Mucosa of descending colon (tissue), 3 donors: ENCODE results near the gene TMOD1. TPM values are rescaled to one million over a fixed set of nuclear protein-coding genes. Genes with fewer than 3 reads are reported as not detected.
"Not testable (repeated sequence)": the region's sequence is repeated elsewhere in the genome, so short reads cannot be mapped to it uniquely, and the experiment has no call there.

Source experiments
- ATAC-seq: fragments of 200-7000 bp; cut with Tn5 transposase; one replicate; pipeline ENCODE4 v1.9.1; 2020; ENCODE audit warnings: mild to moderate bottlenecking, moderate library complexity
- DNase-seq, 3 donors: peaks; one replicate each; pipeline ENCODE4 v3.0.0-alpha.2; 2020
- H3K36me3 ChIP-seq: fragments of 200-600 bp; one replicate; pipeline ENCODE4 v1.8.0; 2021; ENCODE audit warnings: low read depth, mild to moderate bottlenecking
- H3K4me1 ChIP-seq: fragments of 200-600 bp; one replicate; pipeline ENCODE4 v1.8.0; 2021; ENCODE audit warnings: low read depth, mild to moderate bottlenecking
- H3K4me3 ChIP-seq: fragments of 200-600 bp; one replicate; pipeline ENCODE4 v1.8.0; 2021; ENCODE audit warnings: mild to moderate bottlenecking
- H3K9me3 ChIP-seq: fragments of 200-600 bp; one replicate; pipeline ENCODE4 v1.8.0; 2021; ENCODE audit warnings: mild to moderate bottlenecking
- intact Hi-C, 2 donors: fragments of 100-400 bp; cut with DNase I in 1 of 2; cut with micrococcal nuclease in 1 of 2; formaldehyde crosslinking; loops; one replicate each; pipeline versions ENCODE4 v1.11.0 to v1.11.1; 2022; cut with DNase I, micrococcal nuclease
- long read RNA-seq, 2 donors: library from polyadenylated mRNA; unstranded; transcript quantifications; one replicate each; pipeline ENCODE4 v2.0.0, GENCODE V29; 2019 to 2021
- total RNA-seq, 3 donors: library from RNA; stranded (reverse); fragmentation: NEBNext Ultra II Directional in 2 of 3; extraction: Animal tissue kit (Norgen Biotek cat#: 25700) in 2 of 3; gene quantifications; one replicate each; pipeline versions ENCODE4 v1.2.1 to v1.2.4, GENCODE V29; 2021 to 2023
- TF ChIP-seq, protein P1 (sequence below): fragments of 200-600 bp; IDR thresholded peaks from one replicate; pipeline ENCODE4 v1.8.0; 2022; ENCODE audit warnings: antibody characterized with exemption, mild to moderate bottlenecking
- donor health status: DM: no; HTN: no; CAD: no; lungs with moderate emphysema.
- donor health status: DM: no; HTN: no; CAD: no.
- donor health status: DM: no; HTN: yes; CAD: no.

TMOD1 gene
- 10 to 100 TPM in 1 of 3 donors, 1 to 10 TPM in 2; 2.6 to 36.0 (median 3.9) TPM for total RNA-seq
- long read RNA-seq, donor 1, transcript TMOD1-201 (10 exons, 3,343 nt): major isoform, 44 of 81 reads
- long read RNA-seq, donor 1, partial matches to known transcripts: 27 of 81 reads
- long read RNA-seq, donor 1, other reads (novel, unspliced or antisense): 10 of 81 reads
- long read RNA-seq, donor 2, transcript TMOD1-201 (10 exons, 3,343 nt): major isoform, 6 of 8 reads
- long read RNA-seq, donor 2, partial matches to known transcripts: 0 of 8 reads
- long read RNA-seq, donor 2, other reads (novel, unspliced or antisense): 2 of 8 reads

DNA sequence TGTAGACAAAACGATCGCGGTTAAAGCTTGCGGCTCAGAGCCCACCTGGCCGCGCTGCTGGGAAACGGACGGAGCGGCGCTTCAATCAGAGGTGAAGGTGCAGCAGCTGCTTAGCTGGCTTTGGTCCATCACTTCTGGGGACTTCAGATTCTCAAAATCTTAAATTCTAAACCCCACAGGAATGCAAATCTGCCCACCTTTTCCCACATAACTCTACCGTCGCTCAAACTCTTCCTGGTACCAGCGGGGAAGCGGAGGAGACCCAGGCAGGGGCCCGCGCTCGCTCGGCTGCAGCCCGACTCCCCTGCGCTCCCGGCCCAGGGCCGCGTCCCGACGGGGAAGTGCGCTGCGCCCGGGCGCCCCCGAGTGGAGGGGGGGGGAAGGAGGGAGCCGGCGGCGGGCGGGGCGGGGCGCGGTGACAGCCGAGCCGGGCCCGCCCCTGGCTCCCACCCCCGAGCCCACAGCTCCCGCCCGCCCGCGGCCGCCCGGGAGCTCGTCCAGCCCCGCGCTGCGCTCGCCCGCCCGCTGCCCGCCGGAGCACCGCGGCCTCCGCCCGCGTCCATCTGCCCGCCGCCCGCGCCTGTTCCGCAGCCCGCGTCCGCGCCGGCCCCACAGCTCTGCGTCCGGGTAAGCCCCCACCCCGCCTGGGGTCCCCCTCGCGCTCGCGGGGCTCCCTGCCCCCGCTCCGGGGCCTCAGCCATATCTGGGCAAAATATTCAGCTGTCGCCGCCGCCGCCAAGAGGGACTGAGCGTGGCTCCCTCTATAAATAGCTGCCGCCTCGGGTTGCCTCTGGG lies at the start of gene TMOD1:
TSS of gene TMOD1 (plus strand) at position 490 of the 795 bp plus-strand sequence. CDS start 22,523 bp downstream, outside the sequence.
- Histone ChIP-seq H3K36me3 (no peaks in the 10 kb centered on the region), H3K9me3 (no peaks in the 10 kb centered on the region), H3K4me3 (peak within 1 kb of the TSS; percentile 28), H3K4me1 (peaks cover 17% of the 10 kb centered on the region)
- TF ChIP-seq, protein P1, sequence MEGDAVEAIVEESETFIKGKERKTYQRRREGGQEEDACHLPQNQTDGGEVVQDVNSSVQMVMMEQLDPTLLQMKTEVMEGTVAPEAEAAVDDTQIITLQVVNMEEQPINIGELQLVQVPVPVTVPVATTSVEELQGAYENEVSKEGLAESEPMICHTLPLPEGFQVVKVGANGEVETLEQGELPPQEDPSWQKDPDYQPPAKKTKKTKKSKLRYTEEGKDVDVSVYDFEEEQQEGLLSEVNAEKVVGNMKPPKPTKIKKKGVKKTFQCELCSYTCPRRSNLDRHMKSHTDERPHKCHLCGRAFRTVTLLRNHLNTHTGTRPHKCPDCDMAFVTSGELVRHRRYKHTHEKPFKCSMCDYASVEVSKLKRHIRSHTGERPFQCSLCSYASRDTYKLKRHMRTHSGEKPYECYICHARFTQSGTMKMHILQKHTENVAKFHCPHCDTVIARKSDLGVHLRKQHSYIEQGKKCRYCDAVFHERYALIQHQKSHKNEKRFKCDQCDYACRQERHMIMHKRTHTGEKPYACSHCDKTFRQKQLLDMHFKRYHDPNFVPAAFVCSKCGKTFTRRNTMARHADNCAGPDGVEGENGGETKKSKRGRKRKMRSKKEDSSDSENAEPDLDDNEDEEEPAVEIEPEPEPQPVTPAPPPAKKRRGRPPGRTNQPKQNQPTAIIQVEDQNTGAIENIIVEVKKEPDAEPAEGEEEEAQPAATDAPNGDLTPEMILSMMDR: peak; percentile 35
- peak; percentile 94 for ATAC-seq
- intact Hi-C loops: no loop called here
- DNase-seq: peak; percentile 66 to 89 (median 75)

DNA sequence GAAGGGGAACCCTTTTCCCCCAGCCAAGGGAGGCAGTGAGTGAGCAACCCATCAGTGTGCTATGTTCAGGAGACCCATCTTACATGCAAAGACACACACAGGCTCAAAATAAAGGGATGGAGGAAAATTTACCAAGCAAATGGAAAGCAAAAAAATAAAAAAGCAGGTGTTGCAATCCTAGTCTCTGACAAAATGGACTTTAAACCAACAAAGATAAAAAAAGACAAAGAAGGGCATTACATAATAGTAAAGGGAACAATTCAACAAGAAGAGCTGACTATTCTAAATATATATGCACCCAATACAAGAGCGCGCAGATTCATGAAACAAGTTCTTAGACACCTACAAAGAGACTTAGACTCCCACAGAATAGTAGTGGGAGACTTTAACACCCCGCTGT lies 47.9 kb upstream of the TMOD1 start:
- DNase-seq, H3K4me1 ChIP-seq, H3K9me3 ChIP-seq, ATAC-seq, H3K36me3 ChIP-seq, intact Hi-C loops, H3K4me3 ChIP-seq: not testable (repeated sequence)

GRCh38 chr9:97456841-97457240 lies 44.6 kb upstream of the TMOD1 start:
- intact Hi-C loops, H3K9me3 ChIP-seq, DNase-seq, H3K4me3 ChIP-seq, H3K4me1 ChIP-seq, H3K36me3 ChIP-seq, ATAC-seq: not testable (repeated sequence)

DNA sequence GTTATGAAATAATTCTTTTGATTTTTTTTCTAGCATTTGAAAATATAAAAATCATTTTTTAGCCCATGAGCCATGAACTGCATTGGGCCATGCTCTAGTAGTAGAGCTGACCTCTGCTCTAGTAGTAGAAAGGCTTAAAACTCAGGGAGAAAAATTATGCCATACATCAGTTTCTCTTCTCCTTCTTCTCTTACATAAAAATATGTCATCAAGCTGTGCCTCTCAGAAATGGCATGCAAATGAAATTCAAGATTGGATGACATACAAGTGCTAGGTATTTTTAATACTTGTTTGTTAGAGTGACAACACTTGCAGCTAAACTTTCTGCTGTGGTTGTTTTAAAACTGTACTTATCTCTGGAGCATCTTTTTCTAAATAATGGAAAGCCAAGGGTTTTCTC lies 42.1 kb upstream of the TMOD1 start:
- Histone ChIP-seq H3K9me3 (no peaks in the 10 kb centered on the region), H3K4me1 (no peaks in the 10 kb centered on the region), H3K4me3 (no peak overlapping the region), H3K36me3 (no peaks in the 10 kb centered on the region)
- ATAC-seq: no peak
- TF ChIP-seq, protein P1: no peak
- no peak for DNase-seq
- intact Hi-C loops: no loop called here

GRCh38 chr9:97462159-97462558 lies 39.3 kb upstream of the TMOD1 start:
- DNase-seq: no peak
- no peak overlapping the region for H3K4me3 ChIP-seq
- no peaks in the 10 kb centered on the region for H3K36me3 ChIP-seq
- intact Hi-C loops: no loop called here
- no peak for ATAC-seq
- no peaks in the 10 kb centered on the region for H3K9me3 ChIP-seq
- TF ChIP-seq, protein P1: no peak
- no peaks in the 10 kb centered on the region for H3K4me1 ChIP-seq

- intact Hi-C loops: no loop called here
- Histone ChIP-seq H3K9me3 (no peaks in the 10 kb centered on the region), H3K4me3 (no peak overlapping the region), H3K4me1 (no peaks in the 10 kb centered on the region), H3K36me3 (no peaks in the 10 kb centered on the region)
- ATAC-seq (no peak), DNase-seq (no peak)
- TF ChIP-seq, protein P1: no peak
Measured at GRCh38 chr9:97462914-97463313, 38.6 kb upstream of the TMOD1 start.
